Sciatic nerve (tissue), 2 donors: ENCODE measurements around the gene NKD1. TPM values are rescaled to one million over a fixed set of nuclear protein-coding genes. Genes with fewer than 3 reads are reported as not detected.

Experiments used
- ATAC-seq: fragments of 200-7000 bp; cut with Tn5 transposase; one replicate; pipeline ENCODE4 v1.9.1; 2020; ENCODE audit warnings: mild to moderate bottlenecking, moderate library complexity
- DNase-seq: peaks from one replicate; pipeline ENCODE4 v3.0.0-alpha.2; 2020; ENCODE audit warnings: low spot score
- intact Hi-C: fragments of 100-400 bp; cut with DNase I; formaldehyde crosslinking; loops from one replicate; pipeline ENCODE4 v1.14.2; 2022
- total RNA-seq: library from RNA; stranded (reverse); fragmentation: NEBNext Ultra II Directional; extraction: Animal tissue kit (Norgen Biotek cat#: 25700); gene quantifications from one replicate; pipeline ENCODE4 v1.2.1, GENCODE V29; 2021
- donor health status: DM: no; HTN: no; CAD: no.
- donor health status: DM: no; HTN: no; CAD: no.

Gene NKD1
- total RNA-seq, 1 donor from 2014 or later: 37.0 TPM

- intact Hi-C loops: no loop called here
- DNase-seq (no peak), ATAC-seq (no peak)
Observed at GRCh38 chr16:50646345-50646744, 98.1 kb downstream of the NKD1 start.

DNA sequence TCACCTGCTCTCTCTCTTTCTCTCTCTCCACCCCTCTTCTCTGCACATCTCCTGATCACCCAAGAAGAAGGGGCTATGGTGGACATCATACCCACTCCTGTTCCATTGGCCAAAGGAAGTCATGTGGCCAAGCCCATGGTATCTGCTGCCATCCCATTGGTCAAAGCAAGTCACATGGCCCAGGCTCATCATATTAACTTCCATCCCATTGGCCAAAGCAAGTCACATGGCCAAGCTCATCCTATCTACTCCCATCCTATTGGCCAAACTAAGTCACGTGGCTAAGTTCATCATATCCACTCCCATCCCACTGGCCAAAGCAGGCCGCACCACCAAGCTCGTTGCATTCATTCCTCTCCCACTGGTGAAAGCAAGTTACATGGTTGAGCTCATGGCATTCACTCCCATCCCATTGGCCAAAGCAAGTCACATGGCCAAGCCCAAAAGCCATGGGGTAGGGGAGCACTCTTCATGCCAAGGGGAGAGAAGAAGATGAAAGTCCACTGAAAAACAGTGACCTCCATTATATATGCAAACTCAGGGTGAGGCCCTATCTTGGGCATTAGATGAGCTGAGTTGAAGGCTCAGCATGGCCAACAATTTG lies 103.7 kb downstream of the NKD1 start:
- intact Hi-C loops: no loop called here
- DNase-seq: no peak
- no peak for ATAC-seq

DNA sequence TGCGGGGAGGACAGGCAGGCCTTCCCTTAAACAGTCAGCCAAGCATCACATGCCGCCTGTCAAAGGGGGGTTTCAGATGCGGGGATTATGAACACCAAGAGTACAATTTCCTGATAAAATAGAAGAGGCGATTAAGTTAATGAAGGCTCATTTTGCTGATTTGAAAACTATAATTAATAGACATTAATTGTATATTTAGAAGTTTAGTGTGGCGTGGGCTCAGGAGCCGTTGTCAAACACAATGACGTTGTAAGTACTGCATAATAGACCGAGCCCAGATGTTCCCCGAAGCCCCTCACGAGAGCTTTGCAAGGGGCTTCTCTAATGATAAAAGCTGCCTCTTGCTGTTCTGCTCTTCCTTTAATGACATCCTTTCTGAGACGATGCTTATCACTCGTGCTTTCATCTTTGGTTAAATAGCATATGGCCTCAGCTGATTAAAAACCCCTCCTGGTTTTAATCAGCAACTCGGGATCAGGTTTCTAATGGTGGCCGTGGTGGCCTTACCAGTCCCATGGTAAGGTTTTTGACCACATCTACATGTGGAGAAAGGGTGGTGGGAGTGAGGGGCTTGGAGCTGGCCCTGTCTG lies 104.7 kb downstream of the NKD1 start:
- intact Hi-C loops: no loop called here
- DNase-seq: no peak
- ATAC-seq: no peak

DNA sequence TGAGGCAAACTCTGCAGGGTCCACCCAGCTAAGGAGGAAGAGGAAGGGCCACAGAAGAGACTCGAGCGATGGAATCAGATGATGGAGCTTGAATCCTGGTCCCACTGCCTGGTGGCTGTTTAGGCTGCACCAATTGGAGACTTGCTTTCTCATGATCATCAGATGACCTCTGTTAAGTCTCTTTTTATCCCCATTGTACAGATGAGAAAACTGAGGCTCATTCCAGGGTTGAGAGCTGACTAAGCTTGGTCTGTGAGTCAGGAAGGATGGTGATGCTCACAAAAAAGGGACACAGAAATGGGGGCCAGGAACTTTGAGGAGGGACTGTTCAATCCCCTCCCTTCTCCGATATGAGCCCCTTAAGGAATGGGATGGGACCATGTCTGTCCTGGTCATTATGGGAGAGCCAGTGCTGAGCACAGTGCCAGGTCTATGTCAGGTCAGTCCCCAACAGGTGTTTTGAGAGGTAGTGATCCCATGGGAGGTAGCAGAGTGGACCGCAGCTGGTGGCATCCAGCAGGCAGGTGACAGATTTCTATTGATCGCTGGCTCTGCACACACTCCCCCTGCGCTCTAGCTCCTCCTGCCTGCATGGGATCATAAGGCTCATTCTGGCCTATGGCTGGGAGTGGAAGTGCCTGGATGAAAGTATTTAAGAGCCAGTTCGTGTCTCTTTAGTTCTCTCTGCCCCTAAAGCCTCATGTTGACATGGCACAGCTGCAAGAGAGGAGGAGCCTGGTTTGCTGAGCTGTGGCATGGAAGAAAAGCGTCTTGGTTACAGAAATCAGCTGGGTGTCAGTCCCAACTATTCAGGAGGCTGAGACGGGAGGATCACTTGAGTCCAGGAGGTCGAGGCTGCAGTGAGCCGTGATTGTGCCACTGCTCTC lies 105.7 kb downstream of the NKD1 start:
- no peak for DNase-seq
- intact Hi-C loops: no loop called here
- no peak for ATAC-seq

GRCh38 chr16:50655558-50656055 lies 107.4 kb downstream of the NKD1 start:
- no peak for DNase-seq

GRCh38 chr16:50657241-50657640 lies 109.0 kb downstream of the NKD1 start:
- ATAC-seq: peak; percentile 31
- no peak for DNase-seq
- intact Hi-C loops: no loop called here

More at GRCh38 chr16:50655558-50656055, 107.4 kb downstream of the NKD1 start:
- intact Hi-C loops: no loop called here
- no peak for ATAC-seq

DNA sequence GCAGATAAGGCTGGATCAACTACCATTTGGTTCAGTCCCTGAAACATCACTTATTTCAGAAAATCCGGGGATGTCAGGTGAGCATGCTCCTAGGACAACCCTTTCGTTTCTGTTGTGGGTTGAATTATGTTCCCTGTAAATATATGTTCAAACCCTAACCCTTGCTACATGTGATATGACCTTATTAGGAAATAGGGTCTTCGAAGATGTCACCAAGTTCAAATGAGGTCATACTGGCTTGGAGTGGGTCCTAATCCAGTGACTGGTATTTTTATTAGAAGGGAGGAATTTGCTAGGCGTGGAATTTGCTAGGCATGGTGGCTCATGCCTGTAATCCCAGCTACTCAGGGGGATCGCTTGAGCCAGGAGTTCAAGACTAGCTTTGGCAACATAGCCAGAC lies 111.6 kb downstream of the NKD1 start:
- DNase-seq (no peak), ATAC-seq (no peak)
- intact Hi-C loops: loop anchor here (10.0 kb wide), 1 partner anchor 635 kb away; the partner anchor contains the start of gene CNEP1R1

DNA sequence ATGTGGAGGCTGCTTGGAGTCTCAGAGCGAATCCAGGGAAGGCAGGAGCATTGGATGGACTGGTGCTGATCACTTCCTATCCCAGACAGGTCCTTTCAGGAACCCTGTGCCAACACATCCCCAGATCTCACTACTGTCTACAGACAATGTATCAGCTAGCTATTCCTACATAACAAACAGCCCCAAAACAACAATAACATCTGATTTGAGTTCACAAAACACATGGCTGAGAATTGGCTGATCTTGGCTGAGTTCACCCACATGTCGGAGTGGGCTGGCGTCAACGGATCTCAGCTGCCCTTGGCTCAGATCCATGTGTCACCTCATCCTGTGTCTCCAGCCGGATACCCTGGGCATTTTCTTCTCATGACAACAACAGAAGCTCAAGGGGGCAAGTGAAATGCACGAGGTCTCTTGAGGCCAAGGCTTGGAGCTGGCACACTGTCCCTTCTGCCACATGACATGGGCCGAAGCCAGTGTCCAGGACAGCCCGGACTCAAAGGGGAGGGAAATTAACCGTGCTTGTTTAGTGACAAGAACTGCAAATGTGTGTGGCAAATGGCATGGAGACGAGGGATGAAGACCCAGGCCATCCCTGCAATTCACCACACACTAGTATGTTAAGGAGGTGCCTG lies 114.2 kb downstream of the NKD1 start:
- intact Hi-C loops: loop anchor here (10.0 kb wide), 1 partner anchor 638 kb away; the partner anchor contains the start of gene CNEP1R1
- DNase-seq (no peak), ATAC-seq (no peak)

- intact Hi-C loops: loop anchor here (10.0 kb wide), 1 partner anchor 639 kb away; the partner anchor contains the start of gene CNEP1R1
- ATAC-seq: peak; percentile 20
Observed at GRCh38 chr16:50664270-50664669, 116.1 kb downstream of the NKD1 start.

GRCh38 chr16:50665128-50665878 lies 117.1 kb downstream of the NKD1 start:
- intact Hi-C loops: loop anchor here (10.0 kb wide), 1 partner anchor 641 kb away; the partner anchor contains the start of gene CNEP1R1
- peak; percentile 93 for DNase-seq

More at GRCh38 chr16:50664270-50664669, 116.1 kb downstream of the NKD1 start:
- DNase-seq: no peak

GRCh38 chr16:50666658-50667496 lies 118.7 kb downstream of the NKD1 start:
- DNase-seq: no peak
- no peak for ATAC-seq
- intact Hi-C loops: loop anchor here (10.0 kb wide), 1 partner anchor 642 kb away; the partner anchor contains the start of gene CNEP1R1

More at GRCh38 chr16:50665128-50665878, 117.1 kb downstream of the NKD1 start:
- peak; percentile 91 for ATAC-seq

- intact Hi-C loops: loop anchor here (10.0 kb wide), 1 partner anchor 643 kb away; the partner anchor contains the start of gene CNEP1R1
- no peak for DNase-seq
- ATAC-seq: no peak
Observed at GRCh38 chr16:50667497-50668367, 119.5 kb downstream of the NKD1 start.

GRCh38 chr16:50668368-50669008 lies 120.3 kb downstream of the NKD1 start:
- no peak for DNase-seq
- ATAC-seq: no peak
- intact Hi-C loops: loop anchor here (10.0 kb wide), 1 partner anchor 644 kb away; the partner anchor contains the start of gene CNEP1R1

GRCh38 chr16:50669741-50670140 lies 121.5 kb downstream of the NKD1 start:
- intact Hi-C loops: loop anchor here (1.0 to 10.0 kb wide), 2 partner anchors 22 to 645 kb away; partner anchors contain the start of gene CNEP1R1
- ATAC-seq (no peak), DNase-seq (no peak)

GRCh38 chr16:50670476-50670875 lies 122.3 kb downstream of the NKD1 start:
- DNase-seq: no peak
- intact Hi-C loops: loop anchor here (1.0 kb wide), 1 partner anchor 21 kb away; no protein-coding TSS in a partner anchor
- ATAC-seq: no peak
